Bronchial epithelial cell (primary cell): Measurements from ENCODE around the gene KDM1B. TPM values are rescaled to one million over a fixed set of nuclear protein-coding genes. Genes with fewer than 3 reads are reported as not detected.

Experiments
- DNase-seq: peaks from one replicate; pipeline ENCODE4 v3.0.0-alpha.2; 2010; ENCODE audit warnings: low read depth
- FAIRE-seq: peaks from 2 replicates; lab custom pipeline; 2011; peaks lifted over from hg19 to GRCh38; lab: Jason Lieb, UNC
- H3K27me3 ChIP-seq: 2 replicates; pipeline ENCODE4 v1.5.1; 2011; ENCODE audit warnings: low read length; ENCODE audit not compliant: control insufficient read depth, insufficient read depth
- H3K36me3 ChIP-seq: 2 replicates; pipeline ENCODE4 v1.5.1; 2011; ENCODE audit warnings: low read length; ENCODE audit not compliant: control insufficient read depth, insufficient read depth
- H3K4me3 ChIP-seq: 2 replicates; pipeline ENCODE4 v1.5.1; 2011; ENCODE audit warnings: mild to moderate bottlenecking, low read depth, low read length, control low read depth
- CTCF ChIP-seq: IDR thresholded peaks from 2 replicates; pipeline ENCODE4 v1.5.1; 2011; ENCODE audit warnings: mild to moderate bottlenecking, moderate library complexity, low read length, control low read depth, inconsistent platforms; ENCODE audit not compliant: insufficient read depth, severe bottlenecking
- total RNA-seq: library from RNA; depleted of rRNA; stranded (reverse); fragments of >200 nt; gene quantifications from 2 replicates; pipeline ENCODE4 v1.2.1, GENCODE V29; 2014

Gene KDM1B
- total RNA-seq, 1 donor from 2014 or later, result 21.1 TPM

GRCh38 chr6:18259675-18260447 lies 104.6 kb downstream of the KDM1B start:
- FAIRE-seq (no peak), DNase-seq (peak; percentile 71)
- Histone ChIP-seq H3K4me3 (no peak overlapping the region), H3K27me3 (no peaks in the 10 kb centered on the region), H3K36me3 (peaks cover 2% of the 10 kb centered on the region)
- TF ChIP-seq CTCF, result no peak

- DNase-seq (peak; percentile 75), FAIRE-seq (no peak)
- Histone ChIP-seq H3K36me3 (peaks cover 2% of the 10 kb centered on the region), H3K4me3 (no peak overlapping the region), H3K27me3 (no peaks in the 10 kb centered on the region)
- TF ChIP-seq CTCF, result peak; percentile 23
Measured at GRCh38 chr6:18260448-18261106, 105.4 kb downstream of the KDM1B start.

- Histone ChIP-seq H3K4me3 (no peak overlapping the region), H3K36me3 (peaks cover 2% of the 10 kb centered on the region), H3K27me3 (no peaks in the 10 kb centered on the region)
- DNase-seq (no peak), FAIRE-seq (no peak)
- TF ChIP-seq CTCF, result no peak
Measured at GRCh38 chr6:18261877-18262276, 106.7 kb downstream of the KDM1B start.

- no peak for FAIRE-seq
- Histone ChIP-seq H3K27me3 (no peaks in the 10 kb centered on the region), H3K4me3 (peak overlapping the region; percentile 67), H3K36me3 (no peaks in the 10 kb centered on the region)
- DNase-seq, result peak; percentile 40
- TF ChIP-seq CTCF, result no peak
Measured at GRCh38 chr6:18262702-18263417, 107.6 kb downstream of the KDM1B start.

GRCh38 chr6:18263418-18264218 lies 108.4 kb downstream of the KDM1B start:
- no peak for TF ChIP-seq CTCF

More at GRCh38 chr6:18263418-18264218, 108.4 kb downstream of the KDM1B start:
- Histone ChIP-seq H3K36me3 (no peaks in the 10 kb centered on the region), H3K4me3 (peak overlapping the region; percentile 67), H3K27me3 (no peaks in the 10 kb centered on the region)
- DNase-seq (no peak), FAIRE-seq (no peak)
